RWPE2 (cell line): ENCODE results near the gene GALNT16.

Experiments used
- ATAC-seq: fragments of 200-7000 bp; cut with Tn5 transposase; 3 replicates; pipeline ENCODE4 v1.9.1; 2021; ENCODE audit warnings: low read depth
- DNase-seq: peaks from one replicate; pipeline ENCODE4 v3.0.0-alpha.2; 2020; ENCODE audit warnings: low spot score
- H3K27ac ChIP-seq: fragments of 450-650 bp; 2 replicates; pipeline ENCODE4 v1.5.1; 2017; ENCODE audit warnings: mild to moderate bottlenecking; ENCODE audit not compliant: poor library complexity, severe bottlenecking
- H3K27me3 ChIP-seq: fragments of 250-450 bp; sonication (Bioruptor Pico); 2 replicates; pipeline ENCODE4 v1.5.1; 2021; ENCODE audit warnings: mild to moderate bottlenecking, moderate library complexity; ENCODE audit not compliant: insufficient read depth, poor library complexity, severe bottlenecking
- H3K36me3 ChIP-seq: fragments of 250-450 bp; sonication (Bioruptor Pico); 2 replicates; pipeline ENCODE4 v1.5.1; 2020; ENCODE audit warnings: low read depth, mild to moderate bottlenecking, moderate library complexity
- H3K4me1 ChIP-seq: fragments of 250-450 bp; sonication (Bioruptor Pico); 2 replicates; pipeline ENCODE4 v1.5.1; 2021; ENCODE audit warnings: mild to moderate bottlenecking, moderate library complexity; ENCODE audit not compliant: insufficient read depth, poor library complexity, severe bottlenecking
- H3K4me3 ChIP-seq: fragments of 250-450 bp; sonication (Bioruptor Pico); 2 replicates; pipeline ENCODE4 v1.5.1; 2021; ENCODE audit warnings: mild to moderate bottlenecking, moderate library complexity; ENCODE audit not compliant: severe bottlenecking
- H3K9me3 ChIP-seq: fragments of 250-450 bp; sonication (Bioruptor Pico); 2 replicates; pipeline ENCODE4 v1.5.1; 2021; ENCODE audit warnings: mild to moderate bottlenecking, moderate library complexity; ENCODE audit not compliant: severe bottlenecking
- TF ChIP-seq, protein P1 (sequence below): fragments of 450-650 bp; IDR thresholded peaks from one replicate; pipeline ENCODE4 v1.5.1; 2017; ENCODE audit warnings: mild to moderate bottlenecking, moderate library complexity; ENCODE audit not compliant: poor library complexity, severe bottlenecking

GALNT16 gene

DNA sequence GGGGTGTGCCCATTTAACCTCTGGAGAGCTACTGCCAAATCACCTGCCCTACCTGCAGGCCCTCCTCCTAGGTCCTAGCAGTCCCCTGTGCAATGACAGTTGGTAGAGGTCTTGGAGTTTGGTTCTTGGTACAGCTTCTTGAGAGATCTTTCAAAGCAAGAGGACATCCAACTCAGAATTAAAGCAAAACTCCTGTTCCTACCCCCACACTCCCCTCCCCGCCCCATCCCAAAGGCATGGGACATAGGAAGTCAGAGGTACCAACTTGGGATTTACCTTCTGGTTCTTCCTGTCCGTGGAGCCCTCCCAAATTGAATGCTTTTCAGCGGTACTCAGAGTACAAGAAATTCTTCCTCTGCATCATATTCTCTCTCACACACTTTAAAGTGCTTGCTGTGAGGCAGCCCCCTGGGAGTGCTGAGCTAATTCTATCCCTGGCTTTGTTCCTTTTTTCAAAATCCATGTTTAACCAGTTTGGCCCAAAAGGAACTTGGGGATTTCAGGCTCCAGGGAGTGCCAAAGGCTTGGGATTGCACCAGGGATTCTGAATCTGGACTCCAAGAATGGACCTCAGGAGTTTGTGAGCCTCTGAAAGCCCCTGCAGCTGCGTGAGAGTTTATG, 40.8 kb downstream of the GALNT16 start:
- H3K9me3 ChIP-seq = no peaks in the 10 kb centered on the region
- DNase-seq = peak; percentile 20

DNA sequence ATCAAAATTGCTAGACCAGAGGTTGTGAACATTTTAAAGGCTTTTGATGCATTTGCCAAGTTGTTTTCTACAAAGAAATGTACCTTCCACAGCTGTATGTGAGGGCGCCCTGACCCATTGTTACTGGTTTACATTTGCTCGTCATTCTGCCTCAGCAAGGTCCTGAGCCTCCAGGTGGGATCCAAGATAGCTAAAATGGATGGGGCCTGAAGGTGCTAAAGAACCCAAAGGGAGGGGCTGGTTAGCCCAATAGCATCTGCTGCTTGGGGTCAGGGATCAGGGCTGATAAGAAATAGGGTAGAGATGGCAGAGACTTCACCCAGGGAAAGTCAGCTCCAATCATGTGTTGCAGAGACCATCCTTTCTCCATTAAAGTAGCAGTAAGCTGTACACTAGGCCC, 43.1 kb downstream of the GALNT16 start:
- no peaks in the 10 kb centered on the region for H3K36me3 ChIP-seq
- DNase-seq (no peak), ATAC-seq (no peak)
- H3K27ac ChIP-seq = no peak overlapping the region
- H3K4me1 ChIP-seq = no peaks in the 10 kb centered on the region
- TF ChIP-seq, protein P1, sequence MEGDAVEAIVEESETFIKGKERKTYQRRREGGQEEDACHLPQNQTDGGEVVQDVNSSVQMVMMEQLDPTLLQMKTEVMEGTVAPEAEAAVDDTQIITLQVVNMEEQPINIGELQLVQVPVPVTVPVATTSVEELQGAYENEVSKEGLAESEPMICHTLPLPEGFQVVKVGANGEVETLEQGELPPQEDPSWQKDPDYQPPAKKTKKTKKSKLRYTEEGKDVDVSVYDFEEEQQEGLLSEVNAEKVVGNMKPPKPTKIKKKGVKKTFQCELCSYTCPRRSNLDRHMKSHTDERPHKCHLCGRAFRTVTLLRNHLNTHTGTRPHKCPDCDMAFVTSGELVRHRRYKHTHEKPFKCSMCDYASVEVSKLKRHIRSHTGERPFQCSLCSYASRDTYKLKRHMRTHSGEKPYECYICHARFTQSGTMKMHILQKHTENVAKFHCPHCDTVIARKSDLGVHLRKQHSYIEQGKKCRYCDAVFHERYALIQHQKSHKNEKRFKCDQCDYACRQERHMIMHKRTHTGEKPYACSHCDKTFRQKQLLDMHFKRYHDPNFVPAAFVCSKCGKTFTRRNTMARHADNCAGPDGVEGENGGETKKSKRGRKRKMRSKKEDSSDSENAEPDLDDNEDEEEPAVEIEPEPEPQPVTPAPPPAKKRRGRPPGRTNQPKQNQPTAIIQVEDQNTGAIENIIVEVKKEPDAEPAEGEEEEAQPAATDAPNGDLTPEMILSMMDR = no peak
- H3K27me3 ChIP-seq = peaks cover 38% of the 10 kb centered on the region
- no peaks in the 10 kb centered on the region for H3K9me3 ChIP-seq
- no peak overlapping the region for H3K4me3 ChIP-seq

More for the DNA sequence above, 40.8 kb downstream of the GALNT16 start:
- H3K27me3 ChIP-seq = peaks cover 23% of the 10 kb centered on the region
- no peak overlapping the region for H3K4me3 ChIP-seq
- H3K4me1 ChIP-seq = no peaks in the 10 kb centered on the region
- H3K36me3 ChIP-seq = no peaks in the 10 kb centered on the region
- TF ChIP-seq, protein P1 = no peak
- ATAC-seq = no peak
- H3K27ac ChIP-seq = no peak overlapping the region

DNA sequence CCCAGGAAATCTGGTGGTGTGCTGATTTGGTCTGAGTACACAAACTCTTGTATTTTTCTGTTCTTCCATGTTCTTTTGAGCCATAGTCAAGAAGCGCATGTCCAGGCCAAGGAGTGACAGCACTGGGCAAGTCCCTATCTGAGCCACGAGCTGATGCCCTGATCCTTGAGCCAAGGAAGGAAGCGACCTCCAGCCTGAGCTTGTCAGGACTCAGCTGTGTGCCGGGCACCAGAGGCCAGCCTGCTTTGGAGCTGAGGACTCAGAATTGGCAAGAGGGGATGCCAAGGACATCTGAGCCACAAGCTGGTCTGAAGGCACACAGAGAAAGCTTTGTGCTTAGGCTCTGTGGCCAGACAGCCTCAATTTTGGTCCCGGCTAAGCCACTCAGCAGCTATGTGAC, 52.6 kb downstream of the GALNT16 start:
- Histone ChIP-seq H3K4me1 (no peaks in the 10 kb centered on the region), H3K4me3 (no peak overlapping the region), H3K27me3 (peaks cover 10% of the 10 kb centered on the region), H3K27ac (no peak overlapping the region), H3K9me3 (no peaks in the 10 kb centered on the region), H3K36me3 (no peaks in the 10 kb centered on the region)
- DNase-seq (peak; percentile 55), ATAC-seq (no peak)
- TF ChIP-seq, protein P1 = no peak

DNA sequence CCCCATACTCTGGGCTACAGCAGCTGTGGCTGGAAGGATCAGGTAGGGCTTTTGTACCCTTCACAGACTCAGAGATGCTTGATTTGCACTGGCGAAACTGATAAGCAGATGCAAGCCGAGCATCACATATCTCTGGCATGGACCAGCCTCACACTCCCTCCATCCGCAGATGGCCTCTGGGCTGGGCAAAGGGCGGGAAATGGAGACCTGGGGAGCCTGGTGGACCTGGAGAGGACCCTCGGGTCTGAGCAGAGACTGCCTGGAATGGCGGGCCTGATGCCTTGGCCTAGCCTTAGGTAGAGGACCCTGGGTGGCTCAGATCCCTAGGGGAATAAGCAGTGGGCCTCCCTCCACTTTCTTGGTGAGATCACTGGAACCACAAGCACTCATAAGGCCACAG, 53.2 kb downstream of the GALNT16 start:
- no peak for ATAC-seq
- Histone ChIP-seq H3K36me3 (no peaks in the 10 kb centered on the region), H3K4me3 (no peak overlapping the region), H3K27ac (no peak overlapping the region), H3K27me3 (peaks cover 6% of the 10 kb centered on the region), H3K4me1 (no peaks in the 10 kb centered on the region), H3K9me3 (no peaks in the 10 kb centered on the region)
- peak; percentile 38 for DNase-seq
- TF ChIP-seq, protein P1 = no peak

DNA sequence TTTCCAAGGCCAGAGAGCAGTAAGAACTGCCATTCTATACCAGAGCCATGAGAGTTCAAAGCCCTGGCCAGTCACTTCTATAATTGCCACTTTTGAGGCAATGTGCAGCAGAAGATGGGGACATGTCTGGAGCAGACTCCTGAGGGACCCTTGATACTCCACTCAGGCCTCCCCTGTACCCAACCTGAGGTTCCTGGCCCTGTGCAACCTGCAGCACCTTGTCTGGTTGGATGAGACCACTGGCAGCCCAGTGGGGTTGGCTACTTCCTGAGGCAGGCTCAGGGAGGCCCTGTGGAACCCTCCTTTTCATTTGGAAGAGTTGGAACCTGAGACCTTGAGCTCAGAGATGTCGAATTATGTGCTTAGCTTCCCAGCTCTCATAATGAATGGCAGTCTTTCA, 54.4 kb downstream of the GALNT16 start:
- ATAC-seq = no peak

More for the DNA sequence above, 54.4 kb downstream of the GALNT16 start:
- TF ChIP-seq, protein P1 = no peak
- peak; percentile 47 for DNase-seq
- Histone ChIP-seq H3K27ac (no peak overlapping the region), H3K4me3 (no peak overlapping the region), H3K4me1 (no peaks in the 10 kb centered on the region), H3K9me3 (no peaks in the 10 kb centered on the region), H3K36me3 (no peaks in the 10 kb centered on the region), H3K27me3 (no peaks in the 10 kb centered on the region)
